Central memory CD8-positive, alpha-beta T cell (primary cell): ENCODE results near the gene SLC25A10.

ENCODE experiments used
- ATAC-seq: fragments of 150-1000 bp; cut with Tn5 transposase; replicated peaks from 2 replicates; pipeline ENCODE4 v1.10.0; 2022; ENCODE audit warnings: mild to moderate bottlenecking, moderate FRiP score, moderate number of reproducible peaks; ENCODE audit not compliant: poor library complexity, severe bottlenecking; ENCODE audit errors: extremely low read depth
- DNase-seq, 2 donors: peaks; one replicate each; pipeline ENCODE4 v3.0.0; 2021; ENCODE audit warnings: low spot score in 2 of 2
- H3K27ac Mint-ChIP-seq: one replicate; pipeline ENCODE4 v1.8.0; 2022; ENCODE audit warnings: low read depth, mild to moderate bottlenecking, moderate library complexity, mixed read lengths
- H3K27me3 Mint-ChIP-seq: one replicate; pipeline ENCODE4 v1.8.0; 2022; ENCODE audit warnings: mixed read lengths
- H3K36me3 Mint-ChIP-seq: one replicate; pipeline ENCODE4 v1.8.0; 2022; ENCODE audit warnings: mild to moderate bottlenecking, moderate library complexity, mixed read lengths; ENCODE audit not compliant: insufficient read depth
- H3K4me1 Mint-ChIP-seq: one replicate; pipeline ENCODE4 v1.8.0; 2022; ENCODE audit warnings: mixed read lengths
- H3K4me3 Mint-ChIP-seq: one replicate; pipeline ENCODE4 v1.8.0; 2022; ENCODE audit warnings: mild to moderate bottlenecking, moderate library complexity, mixed read lengths
- H3K9me3 Mint-ChIP-seq: one replicate; pipeline ENCODE4 v1.8.0; 2022; ENCODE audit warnings: mixed read lengths

SLC25A10 gene

GRCh38 chr17:81714412-81715106 is 2.5 kb downstream of the SLC25A10 start:
- Mint-ChIP-seq H3K4me3 (no peak overlapping the region), H3K27me3 (no peaks in the 10 kb centered on the region), H3K9me3 (no peaks in the 10 kb centered on the region), H3K27ac (no peak overlapping the region), H3K4me1 (peaks cover 5% of the 10 kb centered on the region), H3K36me3 (peaks cover 5% of the 10 kb centered on the region)
- ATAC-seq (no peak), DNase-seq (no peak)

GRCh38 chr17:81715107-81715871 is 3.2 kb downstream of the SLC25A10 start:
- Mint-ChIP-seq H3K27ac (no peak overlapping the region), H3K36me3 (peaks cover 5% of the 10 kb centered on the region), H3K4me1 (peaks cover 5% of the 10 kb centered on the region), H3K27me3 (no peaks in the 10 kb centered on the region), H3K9me3 (no peaks in the 10 kb centered on the region), H3K4me3 (no peak overlapping the region)
- ATAC-seq (no peak), DNase-seq (no peak)

GRCh38 chr17:81715872-81716673 is 4.0 kb downstream of the SLC25A10 start:
- DNase-seq (no peak), ATAC-seq (no peak)
- no peaks in the 10 kb centered on the region for H3K9me3 Mint-ChIP-seq
- peaks cover 5% of the 10 kb centered on the region for H3K4me1 Mint-ChIP-seq
- H3K36me3 Mint-ChIP-seq, result peaks cover 1% of the 10 kb centered on the region
- no peaks in the 10 kb centered on the region for H3K27me3 Mint-ChIP-seq
- no peak overlapping the region for H3K4me3 Mint-ChIP-seq
- no peak overlapping the region for H3K27ac Mint-ChIP-seq

GRCh38 chr17:81716674-81716996 is 4.6 kb downstream of the SLC25A10 start:
- Mint-ChIP-seq H3K4me3 (no peak overlapping the region), H3K27ac (no peak overlapping the region), H3K27me3 (no peaks in the 10 kb centered on the region), H3K36me3 (peaks cover 1% of the 10 kb centered on the region), H3K4me1 (peaks cover 5% of the 10 kb centered on the region), H3K9me3 (no peaks in the 10 kb centered on the region)
- DNase-seq, result no peak
- ATAC-seq, result no peak

- no peak for DNase-seq
- peaks cover 1% of the 10 kb centered on the region for H3K36me3 Mint-ChIP-seq
- no peaks in the 10 kb centered on the region for H3K9me3 Mint-ChIP-seq
- no peak for ATAC-seq
- H3K4me1 Mint-ChIP-seq, result peaks cover 5% of the 10 kb centered on the region
- H3K4me3 Mint-ChIP-seq, result no peak overlapping the region
- H3K27me3 Mint-ChIP-seq, result no peaks in the 10 kb centered on the region
- H3K27ac Mint-ChIP-seq, result no peak overlapping the region
Measured at GRCh38 chr17:81717049-81717765, 5.1 kb downstream of the SLC25A10 start.

- no peak overlapping the region for H3K4me3 Mint-ChIP-seq
- ATAC-seq, result no peak
- H3K27me3 Mint-ChIP-seq, result no peaks in the 10 kb centered on the region
- no peaks in the 10 kb centered on the region for H3K9me3 Mint-ChIP-seq
- H3K4me1 Mint-ChIP-seq, result peaks cover 3% of the 10 kb centered on the region
- peaks cover 1% of the 10 kb centered on the region for H3K36me3 Mint-ChIP-seq
- DNase-seq, result no peak
- no peak overlapping the region for H3K27ac Mint-ChIP-seq
Measured at GRCh38 chr17:81717766-81718089, 5.6 kb downstream of the SLC25A10 start.

- Mint-ChIP-seq H3K36me3 (no peaks in the 10 kb centered on the region), H3K4me1 (no peaks in the 10 kb centered on the region), H3K4me3 (no peak overlapping the region), H3K27me3 (peaks cover 9% of the 10 kb centered on the region), H3K27ac (no peak overlapping the region), H3K9me3 (no peaks in the 10 kb centered on the region)
- DNase-seq (no peak), ATAC-seq (no peak)
Measured at GRCh38 chr17:81719410-81720266, 7.6 kb downstream of the SLC25A10 start.

- Mint-ChIP-seq H3K4me3 (no peak overlapping the region), H3K36me3 (no peaks in the 10 kb centered on the region), H3K27me3 (peaks cover 9% of the 10 kb centered on the region), H3K9me3 (no peaks in the 10 kb centered on the region), H3K27ac (no peak overlapping the region), H3K4me1 (no peaks in the 10 kb centered on the region)
- DNase-seq, result no peak
- no peak for ATAC-seq
Measured at GRCh38 chr17:81720267-81721071, 8.4 kb downstream of the SLC25A10 start.

- Mint-ChIP-seq H3K36me3 (no peaks in the 10 kb centered on the region), H3K27ac (no peak overlapping the region), H3K9me3 (no peaks in the 10 kb centered on the region), H3K27me3 (peaks cover 19% of the 10 kb centered on the region), H3K4me1 (no peaks in the 10 kb centered on the region), H3K4me3 (no peak overlapping the region)
- DNase-seq (no peak), ATAC-seq (no peak)
Measured at GRCh38 chr17:81722184-81723120, 10.4 kb downstream of the SLC25A10 start.

GRCh38 chr17:81723651-81724209 is 11.6 kb downstream of the SLC25A10 start:
- H3K27me3 Mint-ChIP-seq, result peaks cover 19% of the 10 kb centered on the region
- H3K27ac Mint-ChIP-seq, result no peak overlapping the region
- H3K4me1 Mint-ChIP-seq, result no peaks in the 10 kb centered on the region
- H3K9me3 Mint-ChIP-seq, result no peaks in the 10 kb centered on the region
- no peak overlapping the region for H3K4me3 Mint-ChIP-seq
- ATAC-seq (no peak), DNase-seq (no peak)
- no peaks in the 10 kb centered on the region for H3K36me3 Mint-ChIP-seq
